GM23338 (cell line): ENCODE measurements around the gene ABHD16A. TPM values are rescaled to one million over a fixed set of nuclear protein-coding genes. Genes with fewer than 3 reads are reported as not detected.

Experiments used
- ATAC-seq: fragments of 200-7000 bp; cut with Tn5 transposase; 3 replicates; pipeline ENCODE4 v1.9.1; 2020
- DNase-seq: peaks from one replicate; pipeline ENCODE4 v3.0.0-alpha.2; 2015; ENCODE audit warnings: low spot score
- H2AFZ ChIP-seq: fragments of 200-600 bp; sonication (generic); 2 replicates; pipeline ENCODE4 v1.8.0; 2016; ENCODE audit warnings: antibody characterized with exemption, mild to moderate bottlenecking, moderate library complexity
- H3F3A ChIP-seq: fragments of 200-600 bp; sonication (generic); replicated peaks from 2 replicates; pipeline ENCODE4 v1.8.0; 2017; ENCODE audit warnings: antibody characterized with exemption, mixed run types, low read depth
- H3K27ac ChIP-seq: fragments of 200-600 bp; sonication (generic); 2 replicates; pipeline ENCODE4 v1.6.1; 2016; ENCODE audit warnings: low read depth
- H3K27me3 ChIP-seq: fragments of 200-600 bp; sonication (generic); 2 replicates; pipeline ENCODE4 v1.8.0; 2016; ENCODE audit warnings: mild to moderate bottlenecking, mixed run types, moderate library complexity; ENCODE audit not compliant: insufficient read depth
- H3K36me3 ChIP-seq: fragments of 200-600 bp; sonication (generic); 2 replicates; pipeline ENCODE4 v1.8.0; 2016; ENCODE audit warnings: mild to moderate bottlenecking; ENCODE audit not compliant: insufficient read depth
- H3K4me1 ChIP-seq: fragments of 200-600 bp; sonication (generic); 2 replicates; pipeline ENCODE4 v1.8.0; 2016; ENCODE audit warnings: mild to moderate bottlenecking, moderate library complexity; ENCODE audit not compliant: insufficient read depth
- H3K4me2 ChIP-seq: fragments of 200-600 bp; sonication (generic); 2 replicates; pipeline ENCODE4 v1.7.1; 2017; ENCODE audit warnings: mixed run types
- H3K4me3 ChIP-seq: fragments of 200-600 bp; sonication (generic); 2 replicates; pipeline ENCODE4 v1.6.1; 2016; ENCODE audit warnings: mixed run types
- H3K79me2 ChIP-seq: fragments of 200-600 bp; sonication (generic); replicated peaks from 2 replicates; pipeline ENCODE4 v1.8.0; 2017; ENCODE audit warnings: mild to moderate bottlenecking; ENCODE audit not compliant: insufficient read depth
- H3K9me2 ChIP-seq: fragments of 200-600 bp; sonication (generic); 2 replicates; pipeline ENCODE4 v1.8.0; 2017; ENCODE audit not compliant: insufficient read depth
- H4K20me1 ChIP-seq: fragments of 200-600 bp; sonication (generic); replicated peaks from 2 replicates; pipeline ENCODE4 v1.8.0; 2017; ENCODE audit warnings: mild to moderate bottlenecking; ENCODE audit not compliant: insufficient read depth
- H3K27ac Mint-ChIP-seq: 2 replicates; pipeline ENCODE4 v1.8.0; 2020; ENCODE audit warnings: inconsistent platforms, mild to moderate bottlenecking, moderate library complexity, mixed read lengths
- H3K27me3 Mint-ChIP-seq: 3 replicates; pipeline ENCODE4 v1.8.0; 2022; ENCODE audit warnings: low read depth, mild to moderate bottlenecking, moderate library complexity, mixed read lengths, inconsistent platforms; ENCODE audit not compliant: insufficient read depth, poor library complexity
- H3K36me3 Mint-ChIP-seq: 3 replicates; pipeline ENCODE4 v1.8.0; 2021; ENCODE audit warnings: low read depth, mild to moderate bottlenecking, inconsistent platforms, moderate library complexity, mixed read lengths
- H3K4me1 Mint-ChIP-seq: 3 replicates; pipeline ENCODE4 v1.8.0; 2020; ENCODE audit warnings: mild to moderate bottlenecking, inconsistent platforms, mixed read lengths
- H3K4me3 Mint-ChIP-seq: 3 replicates; pipeline ENCODE4 v1.8.0; 2021; ENCODE audit warnings: moderate library complexity, mild to moderate bottlenecking, inconsistent platforms, mixed read lengths
- H3K9me3 Mint-ChIP-seq: 3 replicates; pipeline ENCODE4 v1.8.0; 2020; ENCODE audit warnings: moderate library complexity, mild to moderate bottlenecking, inconsistent platforms, mixed read lengths
- ZNF114 ChIP-seq: fragments of 250-450 bp; sonication (Bioruptor Pico); IDR thresholded peaks from 2 replicates; pipeline ENCODE4 v1.5.0; 2020; ENCODE audit warnings: mild to moderate bottlenecking, moderate library complexity
- ZNF331 ChIP-seq: fragments of 250-450 bp; sonication (Bioruptor Pico); IDR thresholded peaks from 2 replicates; pipeline ENCODE4 v1.5.0; 2020; ENCODE audit warnings: low read depth, mild to moderate bottlenecking, moderate library complexity
- polyA plus RNA-seq: library from polyadenylated mRNA; unstranded; fragments of >200 nt; fragmentation: Nextera tagmentation; extraction: Ambion mirVana; gene quantifications from 2 replicates; pipeline ENCODE4 v1.2.1, GENCODE V29; 2016
- total RNA-seq: library from RNA; depleted of rRNA; stranded (reverse); fragments of >200 nt; shearing (Covaris generic); gene quantifications from 2 replicates; pipeline ENCODE4 v1.2.3, GENCODE V29; 2014
- TF ChIP-seq, protein P1 (sequence below): fragments of 250-450 bp; sonication (Bioruptor Pico); IDR thresholded peaks from 2 replicates; pipeline ENCODE4 v1.5.0; 2020; ENCODE audit warnings: mild to moderate bottlenecking, moderate library complexity
- TF ChIP-seq, protein P2 (sequence below): IDR thresholded peaks from one replicate; pipeline ENCODE4 v1.6.1; 2018; ENCODE audit warnings: antibody characterized with exemption; ENCODE audit not compliant: unreplicated experiment

Gene ABHD16A
- total and polyA plus RNA-seq, 2 experiments from 2014 or later: 26.9 to 37.0 TPM

DNA sequence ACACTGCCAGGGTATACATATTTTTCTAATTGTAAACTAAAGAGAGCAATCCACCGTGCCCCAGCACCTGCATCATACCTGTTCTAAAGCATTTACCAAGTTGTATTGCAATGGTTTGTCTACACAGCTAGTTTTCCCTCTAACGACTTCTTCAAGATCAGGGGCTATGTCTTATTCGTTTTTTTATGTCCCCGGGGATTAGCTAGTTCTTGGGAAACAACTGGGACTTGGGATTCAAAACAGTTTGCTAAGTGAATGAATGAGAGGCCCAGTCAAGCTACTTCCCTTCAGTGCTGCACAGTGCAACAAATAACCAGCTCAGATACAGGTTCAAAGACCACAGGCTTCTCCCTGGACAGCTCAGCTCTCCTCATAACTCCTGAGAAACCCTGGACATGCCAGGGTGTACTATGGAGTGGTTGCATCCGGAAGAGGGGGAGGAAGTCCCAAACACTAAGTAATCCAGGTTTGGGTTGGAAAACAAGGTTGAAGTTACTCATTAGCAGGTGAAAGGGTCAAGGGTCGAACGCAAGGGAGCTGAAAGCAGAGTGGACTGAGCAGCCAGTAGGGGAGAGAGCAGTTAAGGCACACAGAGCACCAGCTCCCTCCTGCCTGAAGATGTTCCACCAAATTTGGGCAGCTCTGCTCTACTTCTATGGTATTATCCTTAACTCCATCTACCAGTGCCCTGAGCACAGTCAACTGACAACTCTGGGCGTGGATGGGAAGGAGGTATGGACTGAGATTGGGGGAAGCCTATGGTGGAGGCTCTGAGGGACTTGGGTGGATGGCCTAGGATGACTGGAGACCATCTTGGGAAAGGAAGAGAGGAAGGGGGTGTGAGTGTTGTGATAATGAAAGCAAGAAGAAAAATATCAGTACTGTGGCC, 47.5 kb downstream of the ABHD16A start, which contains the start of gene APOM (continued):
- TF ChIP-seq, protein P1, sequence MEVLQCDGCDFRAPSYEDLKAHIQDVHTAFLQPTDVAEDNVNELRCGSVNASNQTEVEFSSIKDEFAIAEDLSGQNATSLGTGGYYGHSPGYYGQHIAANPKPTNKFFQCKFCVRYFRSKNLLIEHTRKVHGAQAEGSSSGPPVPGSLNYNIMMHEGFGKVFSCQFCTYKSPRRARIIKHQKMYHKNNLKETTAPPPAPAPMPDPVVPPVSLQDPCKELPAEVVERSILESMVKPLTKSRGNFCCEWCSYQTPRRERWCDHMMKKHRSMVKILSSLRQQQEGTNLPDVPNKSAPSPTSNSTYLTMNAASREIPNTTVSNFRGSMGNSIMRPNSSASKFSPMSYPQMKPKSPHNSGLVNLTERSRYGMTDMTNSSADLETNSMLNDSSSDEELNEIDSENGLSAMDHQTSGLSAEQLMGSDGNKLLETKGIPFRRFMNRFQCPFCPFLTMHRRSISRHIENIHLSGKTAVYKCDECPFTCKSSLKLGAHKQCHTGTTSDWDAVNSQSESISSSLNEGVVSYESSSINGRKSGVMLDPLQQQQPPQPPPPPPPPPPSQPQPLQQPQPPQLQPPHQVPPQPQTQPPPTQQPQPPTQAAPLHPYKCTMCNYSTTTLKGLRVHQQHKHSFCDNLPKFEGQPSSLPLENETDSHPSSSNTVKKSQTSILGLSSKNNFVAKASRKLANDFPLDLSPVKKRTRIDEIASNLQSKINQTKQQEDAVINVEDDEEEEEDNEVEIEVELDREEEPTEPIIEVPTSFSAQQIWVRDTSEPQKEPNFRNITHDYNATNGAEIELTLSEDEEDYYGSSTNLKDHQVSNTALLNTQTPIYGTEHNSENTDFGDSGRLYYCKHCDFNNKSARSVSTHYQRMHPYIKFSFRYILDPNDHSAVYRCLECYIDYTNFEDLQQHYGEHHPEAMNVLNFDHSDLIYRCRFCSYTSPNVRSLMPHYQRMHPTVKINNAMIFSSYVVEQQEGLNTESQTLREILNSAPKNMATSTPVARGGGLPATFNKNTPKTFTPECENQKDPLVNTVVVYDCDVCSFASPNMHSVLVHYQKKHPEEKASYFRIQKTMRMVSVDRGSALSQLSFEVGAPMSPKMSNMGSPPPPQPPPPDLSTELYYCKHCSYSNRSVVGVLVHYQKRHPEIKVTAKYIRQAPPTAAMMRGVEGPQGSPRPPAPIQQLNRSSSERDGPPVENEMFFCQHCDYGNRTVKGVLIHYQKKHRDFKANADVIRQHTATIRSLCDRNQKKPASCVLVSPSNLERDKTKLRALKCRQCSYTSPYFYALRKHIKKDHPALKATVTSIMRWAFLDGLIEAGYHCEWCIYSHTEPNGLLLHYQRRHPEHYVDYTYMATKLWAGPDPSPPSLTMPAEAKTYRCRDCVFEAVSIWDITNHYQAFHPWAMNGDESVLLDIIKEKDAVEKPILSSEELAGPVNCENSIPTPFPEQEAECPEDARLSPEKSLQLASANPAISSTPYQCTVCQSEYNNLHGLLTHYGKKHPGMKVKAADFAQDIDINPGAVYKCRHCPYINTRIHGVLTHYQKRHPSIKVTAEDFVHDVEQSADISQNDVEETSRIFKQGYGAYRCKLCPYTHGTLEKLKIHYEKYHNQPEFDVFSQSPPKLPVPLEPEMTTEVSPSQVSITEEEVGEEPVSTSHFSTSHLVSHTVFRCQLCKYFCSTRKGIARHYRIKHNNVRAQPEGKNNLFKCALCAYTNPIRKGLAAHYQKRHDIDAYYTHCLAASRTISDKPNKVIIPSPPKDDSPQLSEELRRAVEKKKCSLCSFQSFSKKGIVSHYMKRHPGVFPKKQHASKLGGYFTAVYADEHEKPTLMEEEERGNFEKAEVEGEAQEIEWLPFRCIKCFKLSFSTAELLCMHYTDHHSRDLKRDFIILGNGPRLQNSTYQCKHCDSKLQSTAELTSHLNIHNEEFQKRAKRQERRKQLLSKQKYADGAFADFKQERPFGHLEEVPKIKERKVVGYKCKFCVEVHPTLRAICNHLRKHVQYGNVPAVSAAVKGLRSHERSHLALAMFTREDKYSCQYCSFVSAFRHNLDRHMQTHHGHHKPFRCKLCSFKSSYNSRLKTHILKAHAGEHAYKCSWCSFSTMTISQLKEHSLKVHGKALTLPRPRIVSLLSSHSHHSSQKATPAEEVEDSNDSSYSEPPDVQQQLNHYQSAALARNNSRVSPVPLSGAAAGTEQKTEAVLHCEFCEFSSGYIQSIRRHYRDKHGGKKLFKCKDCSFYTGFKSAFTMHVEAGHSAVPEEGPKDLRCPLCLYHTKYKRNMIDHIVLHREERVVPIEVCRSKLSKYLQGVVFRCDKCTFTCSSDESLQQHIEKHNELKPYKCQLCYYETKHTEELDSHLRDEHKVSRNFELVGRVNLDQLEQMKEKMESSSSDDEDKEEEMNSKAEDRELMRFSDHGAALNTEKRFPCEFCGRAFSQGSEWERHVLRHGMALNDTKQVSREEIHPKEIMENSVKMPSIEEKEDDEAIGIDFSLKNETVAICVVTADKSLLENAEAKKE (CRISPR knock-in tag): no peak
- TF ChIP-seq ZNF114: no peak

DNA sequence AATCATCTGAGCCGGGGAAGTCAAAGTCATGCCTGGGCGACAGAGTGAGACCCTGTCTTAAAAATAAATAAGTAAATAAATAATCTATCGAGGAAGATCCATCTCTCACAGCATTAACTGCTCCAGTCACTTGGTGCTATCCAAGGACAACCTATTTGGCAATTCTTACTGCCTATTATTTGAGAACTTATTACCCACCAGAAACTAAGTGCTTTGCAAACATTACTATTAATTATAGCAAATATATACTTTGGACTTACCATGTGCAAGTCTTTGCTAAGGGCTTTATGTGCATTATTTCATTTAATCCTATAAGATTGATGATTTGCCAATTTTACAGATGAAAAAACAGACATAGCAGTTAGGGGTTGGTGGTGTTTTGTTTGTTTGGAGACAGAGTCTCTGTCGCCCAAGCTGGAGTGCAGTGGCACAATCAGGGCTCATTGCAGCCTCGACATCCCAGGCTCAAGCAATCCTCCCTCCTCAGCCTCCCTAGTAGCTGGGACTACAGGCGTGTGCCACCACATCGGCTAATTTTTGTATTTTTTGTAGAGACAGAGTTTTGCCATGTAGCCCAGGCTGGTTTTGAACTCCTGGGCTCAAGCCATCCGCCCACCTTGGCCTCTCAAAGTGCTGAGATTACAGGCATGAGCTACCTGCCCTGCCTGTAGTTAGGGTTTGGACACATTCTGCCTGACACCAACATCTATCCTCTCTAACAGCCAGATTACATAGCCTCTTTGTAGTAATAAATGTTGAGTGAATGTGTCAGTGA, 48.4 kb downstream of the ABHD16A start:
- Mint-ChIP-seq H3K27me3 (peaks cover 24% of the 10 kb centered on the region), H3K4me1 (peaks cover 34% of the 10 kb centered on the region; the same call in 2 of the 3 replicates), H3K9me3 (no peaks in the 10 kb centered on the region), H3K4me3 (peak overlapping the region; percentile 45; the same call in 2 of the 3 replicates), H3K36me3 (peaks cover 24% of the 10 kb centered on the region), H3K27ac (no peak overlapping the region)
- Histone ChIP-seq H3K27me3 (no peaks in the 10 kb centered on the region), H3K4me1 (peaks cover 14% of the 10 kb centered on the region), H3K4me3 (no peak overlapping the region), H3K4me2 (no peak overlapping the region), H4K20me1 (peaks cover 12% of the 10 kb centered on the region; the same call in 1 of the 2 replicates), H3K36me3 (peaks cover 11% of the 10 kb centered on the region; the same call in 1 of the 2 replicates), H3K9me2 (no peaks in the 10 kb centered on the region), H3K27ac (peak overlapping the region; percentile 96; the same call in 1 of the 2 replicates), H3K79me2 (peaks cover 38% of the 10 kb centered on the region), H2AFZ (no peak overlapping the region), H3F3A (peaks cover 18% of the 10 kb centered on the region)
- ATAC-seq: no peak
- no peak for DNase-seq
- TF ChIP-seq, protein P2, sequence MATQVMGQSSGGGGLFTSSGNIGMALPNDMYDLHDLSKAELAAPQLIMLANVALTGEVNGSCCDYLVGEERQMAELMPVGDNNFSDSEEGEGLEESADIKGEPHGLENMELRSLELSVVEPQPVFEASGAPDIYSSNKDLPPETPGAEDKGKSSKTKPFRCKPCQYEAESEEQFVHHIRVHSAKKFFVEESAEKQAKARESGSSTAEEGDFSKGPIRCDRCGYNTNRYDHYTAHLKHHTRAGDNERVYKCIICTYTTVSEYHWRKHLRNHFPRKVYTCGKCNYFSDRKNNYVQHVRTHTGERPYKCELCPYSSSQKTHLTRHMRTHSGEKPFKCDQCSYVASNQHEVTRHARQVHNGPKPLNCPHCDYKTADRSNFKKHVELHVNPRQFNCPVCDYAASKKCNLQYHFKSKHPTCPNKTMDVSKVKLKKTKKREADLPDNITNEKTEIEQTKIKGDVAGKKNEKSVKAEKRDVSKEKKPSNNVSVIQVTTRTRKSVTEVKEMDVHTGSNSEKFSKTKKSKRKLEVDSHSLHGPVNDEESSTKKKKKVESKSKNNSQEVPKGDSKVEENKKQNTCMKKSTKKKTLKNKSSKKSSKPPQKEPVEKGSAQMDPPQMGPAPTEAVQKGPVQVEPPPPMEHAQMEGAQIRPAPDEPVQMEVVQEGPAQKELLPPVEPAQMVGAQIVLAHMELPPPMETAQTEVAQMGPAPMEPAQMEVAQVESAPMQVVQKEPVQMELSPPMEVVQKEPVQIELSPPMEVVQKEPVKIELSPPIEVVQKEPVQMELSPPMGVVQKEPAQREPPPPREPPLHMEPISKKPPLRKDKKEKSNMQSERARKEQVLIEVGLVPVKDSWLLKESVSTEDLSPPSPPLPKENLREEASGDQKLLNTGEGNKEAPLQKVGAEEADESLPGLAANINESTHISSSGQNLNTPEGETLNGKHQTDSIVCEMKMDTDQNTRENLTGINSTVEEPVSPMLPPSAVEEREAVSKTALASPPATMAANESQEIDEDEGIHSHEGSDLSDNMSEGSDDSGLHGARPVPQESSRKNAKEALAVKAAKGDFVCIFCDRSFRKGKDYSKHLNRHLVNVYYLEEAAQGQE: no peak
- TF ChIP-seq ZNF331 (CRISPR knock-in tag): no peak
